ENCODE data around the gene STOML1. TPM values are rescaled to one million over a fixed set of nuclear protein-coding genes. Genes with fewer than 3 reads are reported as not detected.
A peak's percentile ranks its signal among the peaks of the same experiment; 100 is the strongest.
"Not testable (repeated sequence)": the region's sequence is repeated elsewhere in the genome, so short reads cannot be mapped to it uniquely, and the experiment has no call there.

The STOML1 gene
- total RNA-seq, 1 donor from 2014 or later: 13.1 TPM

GRCh38 chr15:73948396-73948795 lies 43.7 kb downstream of the STOML1 start:
- DNase-seq (ENCODE audit: low read depth in 2 of 2): no peak

- DNase-seq (ENCODE audit: low read depth in 2 of 2): no peak
Observed at GRCh38 chr15:73947651-73948050, 44.4 kb downstream of the STOML1 start.

DNA sequence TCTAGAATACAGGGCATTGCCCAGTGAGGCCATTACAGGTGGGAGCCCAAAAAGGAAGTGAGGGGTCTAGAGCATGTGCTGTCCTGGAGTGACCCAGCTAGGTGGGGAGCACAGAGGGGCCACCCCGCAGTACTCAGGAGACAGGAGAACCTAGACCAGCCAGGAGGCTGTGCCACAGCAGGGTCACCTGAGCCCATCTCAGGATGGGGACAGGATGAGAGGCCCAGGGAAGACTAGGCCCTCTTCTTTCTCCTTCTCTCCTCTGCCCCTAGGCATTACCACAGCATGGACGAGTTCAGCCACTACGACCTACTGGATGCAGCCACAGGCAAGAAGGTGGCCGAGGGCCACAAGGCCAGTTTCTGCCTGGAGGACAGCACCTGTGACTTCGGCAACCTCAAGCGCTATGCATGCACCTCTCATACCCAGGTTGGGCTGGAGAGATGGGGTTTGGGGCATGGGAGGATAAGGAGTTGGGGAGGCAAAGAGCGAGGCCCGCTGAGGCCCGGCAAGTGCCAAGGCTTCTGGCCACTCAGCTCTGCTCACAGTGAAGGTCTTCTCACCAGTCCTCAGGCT lies 45.2 kb downstream of the STOML1 start:
- DNase-seq (ENCODE audit: low read depth in 2 of 2): no peak

- DNase-seq (ENCODE audit: low read depth in 2 of 2): no peak
Observed at GRCh38 chr15:73946046-73946721, 45.9 kb downstream of the STOML1 start.

GRCh38 chr15:73945130-73945508 lies 47.0 kb downstream of the STOML1 start:
- no peak for DNase-seq (ENCODE audit: low read depth in 2 of 2)

- DNase-seq (ENCODE audit: low read depth in 2 of 2): no peak
Observed at GRCh38 chr15:73944161-73945129, 47.6 kb downstream of the STOML1 start.

GRCh38 chr15:73942751-73943270 lies 49.3 kb downstream of the STOML1 start:
- no peak for DNase-seq (ENCODE audit: low read depth in 2 of 2)

- DNase-seq (ENCODE audit: low read depth in 2 of 2): no peak
Observed at GRCh38 chr15:73941871-73942635, 50.0 kb downstream of the STOML1 start.

- DNase-seq (ENCODE audit: low read depth in 2 of 2): no peak
Observed at GRCh38 chr15:73941449-73941848, 50.6 kb downstream of the STOML1 start.

DNA sequence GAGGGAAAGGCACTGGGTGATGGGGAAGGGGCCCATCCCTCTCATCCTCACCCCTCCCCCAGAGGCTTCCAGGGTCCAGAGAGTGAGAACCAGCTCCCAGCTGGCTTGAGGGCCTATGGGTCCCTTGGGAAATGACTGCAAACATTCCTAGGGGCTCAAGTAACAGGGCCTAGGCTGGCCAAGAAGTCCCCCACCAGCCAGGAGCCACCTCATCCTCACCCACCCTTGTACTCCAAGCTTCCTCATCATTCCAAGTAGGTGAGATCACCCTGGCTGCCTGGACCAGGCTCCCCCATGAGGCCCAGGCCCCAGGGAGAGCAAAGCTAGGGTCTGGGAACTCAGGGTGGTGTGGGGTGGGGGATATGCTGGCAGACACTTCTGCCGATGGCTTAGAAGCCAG lies 51.1 kb downstream of the STOML1 start:
- peak in 1 of 2 donors; percentile 31 for DNase-seq (ENCODE audit: low read depth in 2 of 2)

DNA sequence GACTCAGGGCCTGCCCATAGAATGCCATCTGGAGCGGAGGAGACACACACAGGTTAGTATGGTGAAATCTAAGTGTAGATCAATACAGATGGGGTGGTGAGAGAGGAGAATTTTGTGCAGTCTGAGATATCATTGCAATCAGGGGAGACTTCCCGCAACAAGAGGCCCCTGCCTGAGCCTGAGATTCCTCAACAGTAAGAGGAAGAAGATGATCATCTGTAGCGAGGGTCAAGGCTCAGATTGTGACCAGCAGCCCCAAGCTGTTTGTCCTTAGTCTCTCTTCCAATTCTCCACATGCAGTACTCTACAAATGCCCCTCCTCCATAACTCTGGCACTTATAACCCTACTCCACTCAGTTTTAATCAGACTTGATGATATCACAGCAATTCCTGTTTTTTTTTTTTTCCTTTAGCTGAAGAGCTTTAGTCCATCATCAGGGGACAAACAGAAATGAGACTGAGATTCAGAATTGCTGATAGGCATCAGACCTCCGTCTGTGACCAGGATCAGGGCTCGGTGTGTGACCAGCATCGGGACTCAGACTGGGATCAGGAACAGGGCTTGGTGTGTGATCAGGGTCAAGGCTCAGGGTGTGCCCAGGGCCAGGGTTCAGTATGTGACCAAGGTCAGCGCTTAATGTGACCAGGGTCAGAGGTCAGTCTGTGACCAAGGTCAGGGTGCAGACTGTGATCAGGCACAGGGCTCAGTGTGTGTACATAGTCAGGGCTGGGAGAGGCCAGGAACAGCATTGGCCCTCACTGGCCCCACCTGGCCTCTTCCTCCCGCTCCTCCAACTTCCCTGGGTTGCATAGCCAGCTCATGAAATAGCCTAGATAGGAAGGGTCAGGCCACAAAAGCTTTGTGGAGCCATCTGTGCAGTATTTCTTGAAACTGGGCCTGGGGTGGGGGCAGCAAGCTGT lies 51.8 kb downstream of the STOML1 start:
- DNase-seq (ENCODE audit: low read depth in 2 of 2): no peak

DNA sequence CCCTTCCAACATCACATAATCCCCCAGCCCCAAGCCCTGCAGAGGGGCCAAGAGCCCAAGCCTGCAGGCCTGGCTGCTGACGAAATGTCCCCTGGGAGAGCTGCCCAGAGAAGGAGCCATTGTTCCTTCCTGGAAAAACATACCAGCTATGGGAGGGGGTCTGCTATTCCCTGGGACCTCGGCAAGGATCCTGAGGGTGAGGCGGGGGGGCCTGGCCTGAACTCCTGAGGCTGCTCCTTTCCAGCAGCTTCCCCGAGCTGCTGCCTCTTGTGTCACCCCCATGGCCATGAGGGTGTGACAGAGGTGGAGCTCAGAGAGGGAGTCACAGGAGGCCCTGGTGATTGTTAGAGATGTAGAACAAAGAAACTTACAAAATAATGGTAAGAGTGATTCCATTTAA lies 53.0 kb downstream of the STOML1 start:
- DNase-seq (ENCODE audit: low read depth in 2 of 2): no peak

DNA sequence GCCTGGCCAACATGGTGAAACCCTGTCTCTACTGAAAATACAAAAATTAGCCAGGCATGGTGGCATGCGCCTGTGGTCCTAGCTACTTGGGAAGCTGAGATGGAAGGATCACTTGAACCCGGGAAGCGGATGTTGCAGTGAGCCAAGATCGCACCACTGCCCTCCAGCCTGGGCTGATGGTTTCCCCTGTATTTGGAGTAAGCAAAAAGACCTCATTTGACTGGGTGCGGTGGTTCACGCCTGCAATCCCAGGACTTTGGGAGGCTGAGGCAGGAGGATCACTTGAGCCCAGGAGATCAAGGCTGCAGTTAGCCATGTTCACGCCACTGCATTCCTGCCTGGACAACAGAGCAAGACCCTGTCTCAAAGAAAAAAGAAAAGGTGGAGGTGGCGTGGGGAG lies 53.6 kb downstream of the STOML1 start:
- not testable (repeated sequence) for DNase-seq (ENCODE audit: low read depth in 2 of 2)

DNA sequence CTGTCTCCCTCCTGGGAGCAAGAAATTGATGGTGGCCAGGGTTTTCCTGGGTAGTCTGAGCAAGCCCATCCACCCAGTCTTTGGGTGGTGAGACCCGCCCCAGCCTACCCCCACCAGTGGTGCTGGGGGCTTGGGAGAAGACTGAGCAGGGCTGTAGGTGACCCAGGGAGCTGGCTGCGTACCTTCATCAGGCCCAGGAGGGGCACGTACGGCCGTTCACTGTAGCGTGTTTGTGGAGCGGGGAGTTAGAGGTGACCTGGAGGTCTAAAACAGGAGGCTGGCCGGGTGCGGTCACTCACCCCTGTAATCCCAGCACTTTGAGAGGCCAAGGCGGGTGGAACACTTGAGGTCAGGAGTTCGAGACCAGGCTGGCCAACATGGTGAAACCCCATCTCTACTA lies 54.4 kb downstream of the STOML1 start:
- DNase-seq (ENCODE audit: low read depth in 2 of 2): no peak

- DNase-seq (ENCODE audit: low read depth in 2 of 2): no peak
Observed at GRCh38 chr15:73937296-73937695, 54.8 kb downstream of the STOML1 start.

DNA sequence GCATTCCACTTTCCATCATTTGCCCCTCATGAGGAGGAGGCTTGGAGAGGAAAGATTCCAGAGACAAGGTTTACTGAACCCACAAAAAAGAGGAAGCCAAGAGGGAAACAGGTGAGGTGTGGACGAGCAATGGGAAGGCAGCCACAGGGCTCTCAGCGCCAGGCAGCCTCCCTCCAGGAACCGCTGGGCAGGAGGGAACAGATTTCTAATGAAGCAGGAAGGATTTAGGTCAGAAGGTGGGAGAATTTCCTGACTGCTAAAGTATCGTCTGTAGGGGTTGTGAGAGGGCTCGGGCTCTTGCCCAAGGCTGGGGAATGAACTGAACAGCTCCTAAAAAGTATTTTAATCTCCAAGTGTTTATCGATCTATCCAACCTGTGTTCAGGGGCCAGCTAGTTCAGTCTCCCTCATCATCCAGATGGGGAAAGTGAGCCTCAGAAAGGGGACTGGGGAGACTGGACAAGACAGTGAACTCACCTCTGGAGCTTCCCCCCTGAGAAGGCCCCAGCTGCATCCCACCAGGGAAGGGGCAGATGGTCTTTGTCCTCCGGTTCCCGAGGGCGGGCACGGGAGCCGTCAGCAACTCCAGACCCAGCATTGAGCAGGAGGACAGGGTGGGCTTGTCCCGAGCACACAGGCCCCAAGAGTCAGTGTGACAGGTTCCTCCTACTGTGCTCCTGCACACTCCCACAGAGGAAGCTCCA lies 55.4 kb downstream of the STOML1 start:
- peak in 1 of 2 donors; percentile 36 for DNase-seq (ENCODE audit: low read depth in 2 of 2)

- peak; percentile 25 to 31 for DNase-seq (ENCODE audit: low read depth in 2 of 2)
Observed at GRCh38 chr15:73936181-73936580, 55.9 kb downstream of the STOML1 start.

DNA sequence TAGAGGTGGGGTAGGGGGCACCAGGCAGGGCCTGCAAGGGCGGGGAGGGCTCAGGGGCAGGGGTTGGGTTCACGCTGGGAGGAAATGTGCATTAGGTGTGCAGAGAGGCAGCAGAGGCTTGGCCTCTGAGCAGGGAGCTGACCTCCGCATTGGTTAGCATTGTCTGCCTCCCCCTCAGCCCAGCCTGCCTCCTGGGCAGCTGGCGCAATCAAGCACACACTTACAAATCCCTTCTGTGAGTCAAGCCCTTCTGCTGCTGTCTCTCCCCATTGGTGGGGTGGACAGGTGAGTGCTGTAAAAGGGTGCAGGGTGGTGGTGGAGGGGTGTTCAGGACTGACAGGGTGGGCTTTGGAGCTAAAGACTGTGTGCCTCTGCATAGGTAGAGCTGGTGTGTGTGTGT lies 56.5 kb downstream of the STOML1 start:
- DNase-seq (ENCODE audit: low read depth in 2 of 2): no peak

- no peak for DNase-seq (ENCODE audit: low read depth in 2 of 2)
Observed at GRCh38 chr15:73934281-73934680, 57.8 kb downstream of the STOML1 start.
